ENCODE measurements around the gene PRR5L.

GRCh38 chr11:36375353-36376008 is 79.4 kb downstream of the PRR5L start:
- TF ChIP-seq EZH2phosphoT487 (conservative IDR thresholded peaks at IDR 0.05; ENCODE audit: low read length) (no peak), CTCF (IDR thresholded peaks at IDR 0.05; ENCODE audit: insufficient read depth, low read length, poor library complexity, severe bottlenecking) (no peak)

Data from SU-DHL-6 (cell line).